Stimulated activated naive CD8-positive, alpha-beta T cell treated with anti-CD3 and anti-CD28 coated beads, Interleukin-15, amount 100 ng/mL, for 72 hours (primary cell): ENCODE data around the gene PRMT1.

Source experiments
- ATAC-seq: fragments of 150-1000 bp; cut with Tn5 transposase; 2 replicates; pipeline ENCODE4 v1.10.0; 2021; ENCODE audit warnings: mild to moderate bottlenecking, moderate library complexity
- DNase-seq, 2 donors: peaks; one replicate each; pipeline ENCODE4 v3.0.0; 2021 to 2022
- H3K27ac Mint-ChIP-seq, 2 donors: one replicate each; pipeline ENCODE4 v1.8.0; 2022; ENCODE audit warnings: mild to moderate bottlenecking in 2 of 2, mixed read lengths in 2 of 2, moderate library complexity in 2 of 2
- H3K27me3 Mint-ChIP-seq: one replicate; pipeline ENCODE4 v1.8.0; 2022; ENCODE audit warnings: mixed read lengths
- H3K4me1 Mint-ChIP-seq: one replicate; pipeline ENCODE4 v1.8.0; 2022; ENCODE audit warnings: mild to moderate bottlenecking, mixed read lengths
- H3K4me3 Mint-ChIP-seq, 2 donors: one replicate each; pipeline ENCODE4 v1.8.0; 2022; ENCODE audit warnings: mild to moderate bottlenecking in 2 of 2, mixed read lengths in 2 of 2, moderate library complexity in 1 of 2
- H3K9me3 Mint-ChIP-seq, 2 donors: one replicate each; pipeline ENCODE4 v1.8.0; 2022; ENCODE audit warnings: mixed read lengths in 2 of 2

The PRMT1 gene

DNA sequence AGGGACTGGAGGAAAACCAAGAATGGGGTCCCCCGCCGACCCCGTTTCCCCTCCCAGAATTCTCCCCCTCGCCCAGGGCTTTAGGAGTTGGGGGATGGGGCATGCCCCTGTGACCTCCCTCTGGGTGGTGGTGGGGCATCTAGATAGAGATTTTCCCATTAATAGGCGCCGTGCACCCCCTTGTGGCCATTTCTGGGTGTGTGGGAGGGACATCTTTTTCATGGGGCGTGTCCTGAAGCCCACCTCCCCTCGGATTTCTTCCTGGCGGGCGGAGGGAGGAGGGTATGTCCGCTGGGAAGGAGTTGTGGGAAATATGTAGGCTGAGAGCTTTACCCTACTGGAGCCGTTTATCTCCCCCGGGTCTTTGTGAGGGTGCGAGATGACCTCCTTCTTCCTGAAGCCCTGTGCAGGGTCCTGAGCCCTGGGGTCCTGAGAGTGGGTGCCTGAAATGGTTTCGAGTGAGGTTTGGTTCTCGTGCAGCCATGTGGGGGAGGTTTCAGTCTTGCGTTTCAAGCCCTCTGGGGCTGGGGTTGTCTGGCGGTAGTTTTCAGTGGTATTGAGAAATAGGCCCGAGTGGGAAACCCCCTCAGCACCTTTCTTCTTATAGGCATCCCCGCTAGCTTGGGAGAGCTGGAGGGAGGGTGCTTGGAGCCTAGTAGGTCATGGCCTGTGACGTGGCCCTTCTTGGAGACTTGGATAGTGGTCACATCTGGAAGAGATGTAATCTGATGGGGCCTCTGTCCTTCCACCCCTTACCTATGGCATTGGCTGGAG, 1.0 kb downstream of the PRMT1 start:
- Mint-ChIP-seq H3K4me1 (peaks cover 54% of the 10 kb centered on the region), H3K27me3 (no peaks in the 10 kb centered on the region), H3K27ac (peak overlapping the region; percentile 84 to 99), H3K4me3 (peak overlapping the region; percentile 85 to 99), H3K9me3 (no peaks in the 10 kb centered on the region)
- ATAC-seq (peak; percentile 48), DNase-seq (peak; percentile 90)

- ATAC-seq (no peak), DNase-seq (no peak)
- Mint-ChIP-seq H3K4me1 (peaks cover 61% of the 10 kb centered on the region), H3K27ac (peak overlapping the region in 1 of 2 donors; percentile 42), H3K9me3 (no peaks in the 10 kb centered on the region), H3K27me3 (no peaks in the 10 kb centered on the region), H3K4me3 (peak overlapping the region; percentile 85 to 99)
Measured at GRCh38 chr19:49678985-49679770, 2.1 kb downstream of the PRMT1 start.

GRCh38 chr19:49679771-49680413, 2.8 kb downstream of the PRMT1 start:
- no peak for DNase-seq
- Mint-ChIP-seq H3K4me3 (peak overlapping the region; percentile 76 to 78), H3K27ac (peak overlapping the region in 1 of 2 donors; percentile 59), H3K27me3 (no peaks in the 10 kb centered on the region), H3K9me3 (no peaks in the 10 kb centered on the region), H3K4me1 (peaks cover 62% of the 10 kb centered on the region)
- no peak for ATAC-seq

GRCh38 chr19:49680421-49681351, 3.6 kb downstream of the PRMT1 start:
- ATAC-seq (peak; percentile 16), DNase-seq (peak; percentile 94 to 96)
- Mint-ChIP-seq H3K27ac (peak overlapping the region in 1 of 2 donors; percentile 59), H3K9me3 (no peaks in the 10 kb centered on the region), H3K27me3 (no peaks in the 10 kb centered on the region), H3K4me3 (peak overlapping the region; percentile 76 to 78), H3K4me1 (peaks cover 69% of the 10 kb centered on the region)

- DNase-seq (no peak), ATAC-seq (no peak)
- Mint-ChIP-seq H3K9me3 (no peaks in the 10 kb centered on the region), H3K27ac (peak overlapping the region in 1 of 2 donors; percentile 63), H3K4me3 (no peak overlapping the region), H3K27me3 (no peaks in the 10 kb centered on the region), H3K4me1 (peaks cover 64% of the 10 kb centered on the region)
Measured at GRCh38 chr19:49681830-49682229, 4.8 kb downstream of the PRMT1 start.

DNA sequence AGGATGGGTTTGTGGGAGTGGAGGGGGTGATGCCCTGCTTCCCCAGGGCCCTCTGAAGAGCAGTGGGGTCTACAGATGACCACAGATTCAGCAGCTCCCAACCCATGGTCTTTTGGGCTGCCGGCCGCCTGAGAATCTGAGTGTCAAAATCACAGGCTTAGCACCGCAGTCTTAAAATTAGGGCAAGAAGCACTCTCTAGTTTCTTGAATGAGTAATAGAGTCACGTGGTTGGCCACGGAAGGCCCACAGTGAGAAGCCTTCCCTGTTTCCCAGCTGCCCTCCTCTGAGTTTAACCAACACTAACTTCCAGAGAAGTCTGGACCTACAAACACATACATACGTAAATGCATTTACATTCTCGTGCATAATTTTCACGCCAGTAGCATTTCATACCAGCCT, 5.2 kb downstream of the PRMT1 start:
- no peaks in the 10 kb centered on the region for H3K9me3 Mint-ChIP-seq
- no peaks in the 10 kb centered on the region for H3K27me3 Mint-ChIP-seq
- H3K4me3 Mint-ChIP-seq, result no peak overlapping the region
- H3K4me1 Mint-ChIP-seq, result peaks cover 68% of the 10 kb centered on the region
- H3K27ac Mint-ChIP-seq, result peak overlapping the region in 1 of 2 donors; percentile 63
- DNase-seq, result no peak
- ATAC-seq, result no peak

GRCh38 chr19:49683814-49684250, 6.8 kb downstream of the PRMT1 start:
- no peak for ATAC-seq
- no peaks in the 10 kb centered on the region for H3K27me3 Mint-ChIP-seq
- DNase-seq, result no peak
- H3K4me1 Mint-ChIP-seq, result peaks cover 71% of the 10 kb centered on the region
- H3K9me3 Mint-ChIP-seq, result no peaks in the 10 kb centered on the region
- H3K27ac Mint-ChIP-seq, result peak overlapping the region in 1 of 2 donors; percentile 27
- H3K4me3 Mint-ChIP-seq, result no peak overlapping the region

- Mint-ChIP-seq H3K9me3 (no peaks in the 10 kb centered on the region), H3K27ac (peak overlapping the region in 1 of 2 donors; percentile 27), H3K4me1 (peaks cover 71% of the 10 kb centered on the region), H3K4me3 (no peak overlapping the region), H3K27me3 (no peaks in the 10 kb centered on the region)
- DNase-seq (no peak), ATAC-seq (no peak)
Measured at GRCh38 chr19:49684251-49684982, 7.3 kb downstream of the PRMT1 start.

DNA sequence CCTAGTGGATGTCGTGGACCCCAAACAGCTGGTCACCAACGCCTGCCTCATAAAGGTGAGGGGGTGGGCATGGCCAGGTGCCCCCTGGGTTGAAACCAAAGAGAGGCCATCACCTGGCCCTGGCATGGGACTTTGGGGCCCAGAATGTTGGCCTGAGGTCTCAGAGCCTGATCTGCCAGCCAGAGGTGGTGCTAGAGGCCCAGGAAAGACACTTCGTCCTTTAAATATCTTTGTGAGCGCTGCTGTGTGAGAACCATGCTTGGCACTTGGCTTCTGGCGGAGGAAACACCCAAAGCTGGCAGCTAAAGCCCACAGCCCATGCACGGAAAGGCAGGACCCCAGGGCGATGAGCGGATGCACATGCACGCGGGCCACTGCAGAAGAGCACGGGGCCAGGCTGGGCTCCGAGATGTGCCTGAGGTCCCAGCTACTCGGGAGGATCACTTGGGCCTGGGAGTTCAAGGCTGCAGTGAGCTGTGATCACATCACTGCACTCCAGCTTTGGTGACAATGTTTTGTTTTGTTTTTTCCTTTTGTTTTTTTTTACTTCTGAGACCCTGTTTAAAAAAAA, 8.0 kb downstream of the PRMT1 start:
- no peak overlapping the region for H3K27ac Mint-ChIP-seq

DNA sequence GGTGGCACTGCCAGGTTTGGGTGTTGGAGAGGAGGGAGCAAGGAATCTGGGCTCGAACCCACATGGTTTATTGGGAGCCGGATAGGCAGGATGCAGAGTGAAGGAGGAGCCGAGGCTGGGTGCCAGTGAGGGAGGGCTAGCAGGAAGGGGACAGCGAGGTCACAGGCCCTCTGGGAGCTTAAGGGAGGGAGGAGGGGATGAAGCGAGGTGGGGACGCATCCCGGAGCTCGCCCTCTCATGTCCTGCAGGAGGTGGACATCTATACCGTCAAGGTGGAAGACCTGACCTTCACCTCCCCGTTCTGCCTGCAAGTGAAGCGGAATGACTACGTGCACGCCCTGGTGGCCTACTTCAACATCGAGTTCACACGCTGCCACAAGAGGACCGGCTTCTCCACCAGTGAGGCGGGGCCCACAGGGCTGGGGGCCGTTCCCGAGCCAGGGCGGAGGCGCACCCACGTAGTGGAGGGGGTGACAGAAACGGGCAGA, 8.8 kb downstream of the PRMT1 start:
- Mint-ChIP-seq H3K27ac (no peak overlapping the region), H3K27me3 (peaks cover 10% of the 10 kb centered on the region), H3K4me3 (no peak overlapping the region), H3K9me3 (no peaks in the 10 kb centered on the region), H3K4me1 (peaks cover 71% of the 10 kb centered on the region)
- ATAC-seq (no peak), DNase-seq (no peak)

More for the DNA sequence above, 8.0 kb downstream of the PRMT1 start:
- H3K27me3 Mint-ChIP-seq, result peaks cover 2% of the 10 kb centered on the region
- no peak for DNase-seq
- ATAC-seq, result no peak
- no peaks in the 10 kb centered on the region for H3K9me3 Mint-ChIP-seq
- H3K4me3 Mint-ChIP-seq, result no peak overlapping the region
- H3K4me1 Mint-ChIP-seq, result peaks cover 71% of the 10 kb centered on the region

DNA sequence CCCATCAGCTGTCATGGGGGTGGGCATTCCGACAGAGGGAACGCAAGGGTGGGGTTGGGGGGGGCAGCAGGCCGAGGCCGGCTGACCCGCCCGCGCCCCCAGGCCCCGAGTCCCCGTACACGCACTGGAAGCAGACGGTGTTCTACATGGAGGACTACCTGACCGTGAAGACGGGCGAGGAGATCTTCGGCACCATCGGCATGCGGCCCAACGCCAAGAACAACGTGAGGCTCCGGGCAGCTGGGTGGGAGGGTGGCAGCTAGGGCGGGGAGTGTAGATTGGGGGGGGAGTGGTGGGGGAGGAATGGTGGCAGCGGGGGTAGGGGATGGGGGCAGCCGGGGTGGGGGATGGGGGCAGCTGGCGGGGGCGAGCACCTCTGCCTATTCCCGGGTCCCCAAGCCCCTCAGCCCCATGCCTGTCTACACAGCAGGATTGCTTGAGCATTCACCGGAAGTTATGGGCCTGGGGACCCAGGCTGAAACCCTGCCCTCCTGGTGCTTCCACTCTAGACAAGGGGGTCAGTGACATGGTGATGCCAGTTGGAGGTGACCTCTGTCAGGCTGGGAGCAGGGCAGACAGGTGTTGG, 9.5 kb downstream of the PRMT1 start:
- H3K27me3 Mint-ChIP-seq, result peaks cover 17% of the 10 kb centered on the region
- H3K4me1 Mint-ChIP-seq, result peaks cover 74% of the 10 kb centered on the region
- ATAC-seq (no peak), DNase-seq (no peak)
- H3K4me3 Mint-ChIP-seq, result no peak overlapping the region
- H3K9me3 Mint-ChIP-seq, result no peaks in the 10 kb centered on the region
- no peak overlapping the region for H3K27ac Mint-ChIP-seq

DNA sequence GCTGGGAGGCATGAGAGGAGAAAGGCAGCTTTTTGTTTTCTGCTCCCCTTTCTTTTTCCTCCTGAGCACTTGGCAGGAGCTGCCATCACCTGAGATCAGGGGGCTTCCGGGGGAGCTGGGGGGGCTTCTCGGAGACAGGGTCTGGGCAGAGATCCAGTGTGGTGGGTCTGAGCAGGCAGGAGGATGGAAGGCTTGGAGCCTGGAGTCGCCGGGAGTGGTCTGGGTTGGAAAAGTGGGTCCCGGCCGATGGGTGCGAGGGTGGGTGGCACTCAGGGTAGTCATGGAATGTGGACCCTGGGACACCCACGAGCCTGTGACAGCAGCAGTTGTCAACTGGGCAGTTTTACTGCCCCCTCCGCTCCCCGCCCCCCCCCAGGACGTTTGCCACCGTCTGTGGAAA, 10.1 kb downstream of the PRMT1 start:
- no peak overlapping the region for H3K27ac Mint-ChIP-seq
- no peaks in the 10 kb centered on the region for H3K9me3 Mint-ChIP-seq
- DNase-seq (no peak), ATAC-seq (no peak)
- peaks cover 21% of the 10 kb centered on the region for H3K27me3 Mint-ChIP-seq
- H3K4me3 Mint-ChIP-seq, result no peak overlapping the region
- peaks cover 71% of the 10 kb centered on the region for H3K4me1 Mint-ChIP-seq

DNA sequence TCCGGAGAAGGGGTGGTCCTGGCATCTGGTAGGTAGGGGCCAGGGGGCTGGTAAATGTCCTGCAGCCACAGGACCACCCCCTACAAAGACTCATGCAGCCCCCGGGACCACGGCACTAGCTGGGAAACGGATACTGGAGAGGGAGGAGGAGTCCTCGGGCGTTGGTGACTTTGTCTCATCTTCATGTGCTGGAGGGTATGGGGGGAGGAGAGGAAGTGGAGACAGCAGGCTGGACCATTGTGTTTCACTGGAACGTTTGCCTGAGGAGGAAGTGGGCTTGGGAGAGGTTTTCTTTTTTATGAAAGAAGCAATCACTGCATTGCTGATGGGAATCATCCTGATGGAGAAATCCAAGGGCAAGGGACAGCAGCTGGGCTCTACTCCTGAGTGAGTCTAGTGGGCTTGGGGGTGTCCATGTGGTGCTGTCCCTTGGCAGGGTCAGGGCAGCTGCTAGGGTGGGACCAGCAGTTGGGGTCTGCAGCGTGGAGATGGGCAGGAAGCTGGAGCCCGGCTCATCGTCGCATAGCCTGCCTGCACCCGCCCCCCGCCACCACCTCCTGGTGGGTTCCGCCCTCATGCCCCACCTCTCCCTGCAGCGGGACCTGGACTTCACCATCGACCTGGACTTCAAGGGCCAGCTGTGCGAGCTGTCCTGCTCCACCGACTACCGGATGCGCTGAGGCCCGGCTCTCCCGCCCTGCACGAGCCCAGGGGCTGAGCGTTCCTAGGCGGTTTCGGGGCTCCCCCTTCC, 10.7 kb downstream of the PRMT1 start:
- ATAC-seq (no peak), DNase-seq (no peak)
- Mint-ChIP-seq H3K4me3 (no peak overlapping the region), H3K9me3 (no peaks in the 10 kb centered on the region), H3K4me1 (peaks cover 72% of the 10 kb centered on the region), H3K27me3 (peaks cover 27% of the 10 kb centered on the region), H3K27ac (peak overlapping the region in 1 of 2 donors; percentile 12)
